PC-9 (cell line): ENCODE data around the gene PEAK1. TPM values are rescaled to one million over a fixed set of nuclear protein-coding genes. Genes with fewer than 3 reads are reported as not detected.

Experiments used
- BruUV-seq: library from RNA; stranded (reverse); fragments of 400-500 nt; replicated peaks from 2 replicates; lab custom pipeline; 2021; lab: Mats Ljungman, UMichigan
- CTCF ChIA-PET: fragments of 300-600 bp; sonication (Branson Sonifier 250); formaldehyde crosslinking; loops from one replicate; lab custom pipeline; 2022; ENCODE audit warnings: antibody characterized with exemption; lab: Charles Lee
- POLR2A ChIA-PET: fragments of 300-600 bp; sonication (Branson Sonifier 250); formaldehyde crosslinking; loops from one replicate; lab custom pipeline; 2022; ENCODE audit warnings: antibody characterized with exemption; ENCODE audit not compliant: unreplicated experiment; lab: Charles Lee
- DNase-seq, 2 experiments: peaks; one replicate each; pipeline versions ENCODE4 v3.0.0 to v3.0.0-alpha.2; 2015 to 2022; ENCODE audit warnings: mixed read lengths in 1 of 2
- H2AFZ ChIP-seq: fragments of 200-600 bp; sonication (generic); 2 replicates; pipeline ENCODE4 v1.8.1; 2017; ENCODE audit warnings: antibody characterized with exemption
- H3F3A ChIP-seq: fragments of 200-600 bp; sonication (generic); 2 replicates; pipeline ENCODE4 v1.8.1; 2017; ENCODE audit warnings: antibody characterized with exemption, mild to moderate bottlenecking, low read depth; ENCODE audit not compliant: insufficient read depth
- H3K27ac ChIP-seq: fragments of 200-600 bp; sonication (generic); 2 replicates; pipeline ENCODE4 v1.6.1; 2016; ENCODE audit warnings: mixed run types
- H3K27me3 ChIP-seq: fragments of 200-600 bp; sonication (generic); 2 replicates; pipeline ENCODE4 v1.6.1; 2016; ENCODE audit warnings: low read depth, mixed run types; ENCODE audit not compliant: insufficient read depth
- H3K36me3 ChIP-seq: fragments of 200-600 bp; sonication (generic); 2 replicates; pipeline ENCODE4 v1.6.1; 2016; ENCODE audit warnings: low read depth, mixed run types
- H3K4me1 ChIP-seq: fragments of 200-600 bp; sonication (generic); replicated peaks from 2 replicates; pipeline ENCODE4 v1.6.1; 2016; ENCODE audit warnings: mixed run types; ENCODE audit not compliant: insufficient read depth
- H3K4me2 ChIP-seq: fragments of 200-600 bp; sonication (generic); 2 replicates; pipeline ENCODE4 v1.6.1; 2017; ENCODE audit warnings: mixed run types
- H3K4me3 ChIP-seq: fragments of 200-600 bp; sonication (generic); 2 replicates; pipeline ENCODE4 v1.6.1; 2016; ENCODE audit warnings: mixed run types
- H3K79me2 ChIP-seq: fragments of 200-600 bp; sonication (generic); 2 replicates; pipeline ENCODE4 v1.6.1; 2017; ENCODE audit warnings: low read depth, mixed run types
- H3K9me2 ChIP-seq: fragments of 200-600 bp; sonication (generic); 2 replicates; pipeline ENCODE4 v1.8.1; 2017; ENCODE audit warnings: mild to moderate bottlenecking; ENCODE audit not compliant: insufficient read depth
- H3K9me3 ChIP-seq: fragments of 200-600 bp; sonication (generic); 2 replicates; pipeline ENCODE4 v1.8.1; 2016; ENCODE audit warnings: low read depth; ENCODE audit not compliant: insufficient read depth
- H4K20me1 ChIP-seq: fragments of 200-600 bp; sonication (generic); 2 replicates; pipeline ENCODE4 v1.8.1; 2017; ENCODE audit not compliant: insufficient read depth
- EZH2 ChIP-seq: fragments of 200-600 bp; sonication (generic); IDR thresholded peaks from 2 replicates; pipeline ENCODE4 v1.8.0; 2017; ENCODE audit warnings: antibody characterized with exemption, low read depth
- intact Hi-C: fragments of 100-400 bp; cut with micrococcal nuclease; formaldehyde crosslinking; loops from one replicate; pipeline ENCODE4 v1.10.0; 2022; ENCODE audit not compliant: unreplicated experiment
- total RNA-seq: library from RNA; stranded (reverse); gene quantifications from 2 replicates; pipeline ENCODE4 v1.2.3, GENCODE V29; 2021
- TF ChIP-seq, protein P1 (sequence below): fragments of 200-600 bp; sonication (generic); conservative IDR thresholded peaks from 2 replicates; pipeline ENCODE4 v1.6.1; 2017; ENCODE audit warnings: mixed run types, antibody characterized with exemption, mild to moderate bottlenecking, moderate library complexity

Gene PEAK1
- total RNA-seq, 1 experiment from 2014 or later = 20.7 TPM

DNA sequence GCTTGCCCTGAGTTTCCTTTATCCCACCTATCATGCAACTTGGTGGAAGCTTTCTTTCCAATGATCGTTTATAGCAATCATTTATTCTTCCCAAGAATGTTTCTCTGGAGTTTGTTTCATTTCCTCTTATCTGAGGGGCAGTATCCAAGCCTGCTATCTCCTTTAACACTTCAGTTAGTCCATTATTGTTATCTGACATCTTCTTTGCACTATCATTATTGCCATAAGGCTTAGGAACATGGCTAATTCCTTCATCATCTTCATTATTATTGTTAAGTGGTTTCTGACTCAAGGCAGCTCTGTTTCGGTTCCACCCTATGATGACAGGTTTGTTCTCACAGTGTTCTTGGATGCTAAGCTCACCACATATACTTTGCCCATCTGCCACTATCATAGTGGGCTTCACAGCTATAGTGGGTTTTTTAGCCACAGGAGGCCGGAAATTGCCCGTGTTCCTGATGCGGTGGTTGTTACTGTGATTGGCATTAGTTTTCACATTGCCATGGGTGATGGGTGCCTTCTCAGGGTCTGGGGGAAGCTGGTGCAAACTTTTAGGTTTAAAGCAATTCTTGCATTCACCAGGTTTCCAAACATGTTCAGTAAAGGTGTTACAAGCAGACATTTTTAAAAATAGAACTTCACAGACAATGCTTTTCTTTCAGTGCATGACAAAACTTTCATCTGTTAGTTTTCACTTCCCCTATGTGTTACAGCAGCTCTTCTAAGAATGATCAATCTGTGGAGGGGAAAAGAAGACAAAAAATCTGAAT lies 238.4 kb downstream of the PEAK1 start:
- ChIA-PET CTCF (no interaction called here), POLR2A (interaction anchor here (0.7 kb wide), 1 partner anchor 21 kb away, joined by 3 read pairs; no protein-coding TSS in a partner anchor)
- Histone ChIP-seq H2AFZ (no peak overlapping the region), H3F3A (no peaks in the 10 kb centered on the region), H3K79me2 (no peaks in the 10 kb centered on the region), H3K27me3 (no peaks in the 10 kb centered on the region), H3K36me3 (no peaks in the 10 kb centered on the region), H3K27ac (no peak overlapping the region), H3K4me2 (no peak overlapping the region), H3K9me3 (no peaks in the 10 kb centered on the region), H4K20me1 (no peaks in the 10 kb centered on the region), H3K4me3 (no peak overlapping the region), H3K9me2 (no peaks in the 10 kb centered on the region), H3K4me1 (no peaks in the 10 kb centered on the region)
- intact Hi-C loops = no loop called here
- DNase-seq = no peak
- no TSS peak for BruUV-seq
- TF ChIP-seq EZH2 = no peak
- TF ChIP-seq, protein P1, sequence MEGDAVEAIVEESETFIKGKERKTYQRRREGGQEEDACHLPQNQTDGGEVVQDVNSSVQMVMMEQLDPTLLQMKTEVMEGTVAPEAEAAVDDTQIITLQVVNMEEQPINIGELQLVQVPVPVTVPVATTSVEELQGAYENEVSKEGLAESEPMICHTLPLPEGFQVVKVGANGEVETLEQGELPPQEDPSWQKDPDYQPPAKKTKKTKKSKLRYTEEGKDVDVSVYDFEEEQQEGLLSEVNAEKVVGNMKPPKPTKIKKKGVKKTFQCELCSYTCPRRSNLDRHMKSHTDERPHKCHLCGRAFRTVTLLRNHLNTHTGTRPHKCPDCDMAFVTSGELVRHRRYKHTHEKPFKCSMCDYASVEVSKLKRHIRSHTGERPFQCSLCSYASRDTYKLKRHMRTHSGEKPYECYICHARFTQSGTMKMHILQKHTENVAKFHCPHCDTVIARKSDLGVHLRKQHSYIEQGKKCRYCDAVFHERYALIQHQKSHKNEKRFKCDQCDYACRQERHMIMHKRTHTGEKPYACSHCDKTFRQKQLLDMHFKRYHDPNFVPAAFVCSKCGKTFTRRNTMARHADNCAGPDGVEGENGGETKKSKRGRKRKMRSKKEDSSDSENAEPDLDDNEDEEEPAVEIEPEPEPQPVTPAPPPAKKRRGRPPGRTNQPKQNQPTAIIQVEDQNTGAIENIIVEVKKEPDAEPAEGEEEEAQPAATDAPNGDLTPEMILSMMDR = no peak

DNA sequence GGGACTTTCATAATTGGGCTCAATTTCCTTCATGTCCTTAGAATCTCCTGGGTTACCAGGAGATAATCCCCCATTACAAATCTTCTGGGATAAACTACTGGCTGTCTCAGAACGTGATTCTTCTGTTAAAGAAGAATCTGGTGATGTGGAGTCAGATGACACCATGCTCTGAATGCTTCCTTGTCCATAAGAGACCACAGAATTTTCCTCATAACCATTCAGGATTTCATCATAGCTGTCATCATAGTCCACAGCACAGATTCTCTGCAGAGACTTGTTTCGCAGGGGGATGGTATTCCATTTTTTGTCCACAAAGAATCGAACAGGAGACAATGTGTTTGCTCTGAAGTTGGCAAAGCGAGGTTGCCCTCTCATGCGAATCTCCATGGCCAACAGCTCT lies 239.1 kb downstream of the PEAK1 start:
- Histone ChIP-seq H3K4me1 (no peaks in the 10 kb centered on the region), H2AFZ (no peak overlapping the region), H3K27ac (no peak overlapping the region), H3K4me2 (no peak overlapping the region), H3K9me2 (no peaks in the 10 kb centered on the region), H3K9me3 (no peaks in the 10 kb centered on the region), H4K20me1 (no peaks in the 10 kb centered on the region), H3K79me2 (no peaks in the 10 kb centered on the region), H3K27me3 (no peaks in the 10 kb centered on the region), H3K4me3 (no peak overlapping the region), H3K36me3 (no peaks in the 10 kb centered on the region), H3F3A (no peaks in the 10 kb centered on the region)
- intact Hi-C loops = no loop called here
- ChIA-PET CTCF (no interaction called here), POLR2A (no interaction called here)
- no peak for DNase-seq
- TF ChIP-seq, protein P1 = no peak
- no peak for TF ChIP-seq EZH2
- no TSS peak for BruUV-seq

DNA sequence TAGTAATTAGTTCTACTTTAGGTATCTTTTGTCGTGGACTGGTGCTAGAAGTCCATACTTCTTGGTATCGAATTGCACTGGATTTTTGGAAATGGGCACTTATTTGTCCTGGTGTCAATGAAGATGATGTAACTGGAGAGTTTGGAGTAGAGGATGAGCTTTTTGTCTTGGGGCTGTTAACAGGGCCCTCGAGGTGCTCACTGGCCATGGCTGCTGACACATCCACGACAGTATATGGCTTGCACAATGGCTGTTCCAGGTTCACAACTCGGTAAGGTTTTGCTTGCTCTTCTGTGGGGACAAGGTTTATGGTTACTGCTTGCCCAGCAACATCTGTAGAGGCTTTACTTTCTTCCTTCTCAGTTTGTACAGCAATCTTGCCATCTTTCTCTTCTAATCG lies 239.6 kb downstream of the PEAK1 start:
- ChIA-PET POLR2A (no interaction called here), CTCF (no interaction called here)
- Histone ChIP-seq H3K27me3 (no peaks in the 10 kb centered on the region), H3F3A (no peaks in the 10 kb centered on the region), H3K27ac (no peak overlapping the region), H3K36me3 (no peaks in the 10 kb centered on the region), H4K20me1 (no peaks in the 10 kb centered on the region), H2AFZ (no peak overlapping the region), H3K9me2 (no peaks in the 10 kb centered on the region), H3K4me3 (no peak overlapping the region), H3K79me2 (no peaks in the 10 kb centered on the region), H3K9me3 (no peaks in the 10 kb centered on the region), H3K4me1 (no peaks in the 10 kb centered on the region), H3K4me2 (no peak overlapping the region)
- BruUV-seq = no TSS peak
- intact Hi-C loops = no loop called here
- TF ChIP-seq EZH2 = no peak
- TF ChIP-seq, protein P1 = no peak
- DNase-seq = no peak
